Measurements from ENCODE around the gene DNAJC5G.
"Not testable (repeated sequence)": the region's sequence is repeated elsewhere in the genome, so short reads cannot be mapped to it uniquely, and the experiment has no call there.

Gene DNAJC5G

GRCh38 chr2:27313882-27314645 lies 38.8 kb downstream of the DNAJC5G start:
- no peak for DNase-seq

GRCh38 chr2:27314709-27315108 lies 39.5 kb downstream of the DNAJC5G start:
- no peak for DNase-seq

- DNase-seq = no peak
Measured at GRCh38 chr2:27315122-27315521, 39.9 kb downstream of the DNAJC5G start.

- no peak for DNase-seq
Measured at GRCh38 chr2:27316655-27317412, 41.6 kb downstream of the DNAJC5G start.

GRCh38 chr2:27319839-27320238 lies 44.6 kb downstream of the DNAJC5G start:
- not testable (repeated sequence) for DNase-seq

- no peak for DNase-seq
Measured at GRCh38 chr2:27320958-27321543, 45.8 kb downstream of the DNAJC5G start.

- DNase-seq = peak in 1 of 2 donors; percentile 14
Measured at GRCh38 chr2:27322301-27322765, 47.1 kb downstream of the DNAJC5G start.

GRCh38 chr2:27322766-27323595 lies 47.7 kb downstream of the DNAJC5G start, which contains the start of gene MPV17:
MPV17 (minus strand) TSS chr2:27323097; CDS start chr2:27322517, 580 bp downstream.
- DNase-seq = peak; percentile 83 to 88

GRCh38 chr2:27323596-27324285 lies 48.5 kb downstream of the DNAJC5G start:
- no peak for DNase-seq

GRCh38 chr2:27324720-27325119 lies 49.5 kb downstream of the DNAJC5G start:
- no peak for DNase-seq

Data from CD4-positive, alpha-beta T cell treated with Interferon alpha-2 for 1 hour (primary cell).